GM18868 (cell line): ENCODE results near the gene BLOC1S1.
A peak's percentile ranks its signal among the peaks of the same experiment; 100 is the strongest.

ENCODE experiments used
- ATAC-seq: cut with Tn5 transposase; IDR thresholded peaks from one replicate; pipeline ENCODE4 v1.9.1; 2021; ENCODE audit warnings: mild to moderate bottlenecking, moderate library complexity; ENCODE audit not compliant: unreplicated experiment

BLOC1S1 gene

DNA sequence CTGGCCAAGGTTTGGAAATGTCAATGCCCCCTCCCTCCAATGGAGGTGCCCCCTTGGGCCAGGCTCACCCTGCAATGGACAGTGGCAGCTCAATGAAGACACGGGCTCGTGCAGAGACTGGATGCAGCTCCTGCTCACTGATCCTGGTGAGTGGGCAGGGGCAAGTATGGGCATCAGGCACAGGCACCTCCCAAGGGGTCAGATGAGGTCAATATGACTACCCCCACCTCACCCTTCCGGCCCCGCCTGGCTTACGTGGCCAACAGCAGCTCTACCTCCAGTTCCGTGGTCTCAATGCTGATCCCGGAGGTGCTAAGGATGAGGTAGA, 21.7 kb upstream of the BLOC1S1 start:
- ATAC-seq: no peak

DNA sequence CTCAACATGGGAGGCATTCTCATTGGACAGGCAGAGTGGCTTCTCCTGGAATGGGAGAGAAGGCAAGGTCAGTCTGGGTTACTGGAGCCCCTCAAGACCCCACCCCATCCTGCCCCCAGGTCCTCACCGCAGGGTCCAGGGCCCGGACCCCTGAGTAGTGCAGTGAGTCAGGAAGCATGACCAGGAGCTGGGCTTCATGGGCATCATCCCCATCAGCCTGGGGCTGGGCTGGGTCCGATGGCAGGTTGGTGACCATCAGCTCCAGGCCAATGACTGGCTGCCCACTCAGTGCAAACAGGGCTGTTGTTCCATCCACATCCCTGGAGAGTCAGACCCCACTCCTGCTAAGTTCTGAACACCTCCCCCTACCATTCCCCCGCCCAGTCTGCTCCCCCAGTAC, 21.2 kb upstream of the BLOC1S1 start:
- no peak for ATAC-seq

DNA sequence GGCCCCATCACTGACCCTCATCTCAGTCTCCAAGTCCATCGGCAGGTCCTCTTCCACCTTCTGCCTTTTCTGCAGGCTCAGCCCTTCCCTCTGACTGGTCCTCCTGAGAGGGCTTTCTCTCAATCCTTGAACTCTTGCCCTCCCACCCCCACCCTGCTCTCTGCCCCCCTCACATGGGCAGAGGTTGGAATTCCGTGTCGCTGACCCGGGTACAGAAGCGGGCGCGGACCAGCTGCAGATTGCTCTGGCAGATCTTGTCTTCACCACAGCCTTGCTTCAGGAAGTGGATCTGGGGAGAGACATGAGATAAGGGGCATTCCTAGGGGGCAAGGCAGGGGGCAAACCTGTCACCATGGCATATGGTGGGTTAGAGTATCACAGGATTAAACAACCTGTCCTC, 20.5 kb upstream of the BLOC1S1 start:
- no peak for ATAC-seq

DNA sequence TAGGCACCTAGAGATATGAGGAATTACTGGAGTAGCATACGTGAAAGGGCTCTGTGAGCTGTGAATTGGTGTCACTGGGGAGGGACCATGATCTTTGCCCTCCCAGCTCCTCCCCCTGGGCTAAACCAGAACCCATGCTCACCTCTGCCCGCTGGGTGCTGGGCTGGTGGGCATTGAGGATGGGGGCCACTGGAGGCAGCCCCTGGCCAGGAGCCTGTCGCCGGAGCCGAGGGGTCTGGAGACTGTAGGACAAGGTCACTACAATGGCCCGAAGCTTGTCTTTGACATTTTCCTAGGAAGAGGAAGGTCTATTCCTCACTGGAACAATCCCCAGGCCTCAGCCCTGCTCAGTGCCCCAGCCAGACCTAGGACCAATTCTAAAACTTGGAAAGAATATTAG, 19.7 kb upstream of the BLOC1S1 start:
- no peak for ATAC-seq

DNA sequence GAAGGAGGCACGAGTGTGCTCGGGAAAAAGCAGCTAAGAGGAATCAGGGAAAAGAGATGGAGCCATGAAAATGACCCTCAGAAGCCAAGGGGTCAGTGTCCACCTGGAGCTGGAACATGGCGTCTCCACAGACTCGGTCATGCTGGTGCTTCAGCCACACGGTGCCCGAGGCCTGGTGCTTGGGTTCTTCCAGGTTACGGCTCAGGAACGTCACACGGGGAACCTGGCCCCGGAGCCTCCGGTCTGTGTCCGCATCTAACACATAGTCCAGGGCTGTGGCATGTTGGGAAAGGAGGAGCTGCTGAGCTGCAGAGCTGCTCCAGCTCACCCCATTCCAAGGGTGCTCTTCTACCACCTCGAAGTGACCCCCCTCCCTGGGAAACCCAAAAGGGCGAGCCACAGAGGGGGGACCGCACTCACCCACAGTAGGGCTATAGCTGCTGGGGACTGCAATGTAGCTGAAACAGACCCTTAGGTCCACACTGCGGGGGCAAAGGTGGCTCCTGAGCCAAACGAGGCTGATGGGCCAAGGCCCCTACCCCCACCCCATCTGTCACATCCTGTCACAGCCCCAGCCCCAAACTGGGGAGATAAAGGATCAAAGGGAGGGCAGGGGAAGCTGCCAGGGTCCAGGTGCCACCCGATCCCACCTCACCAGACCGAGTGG, 18.9 kb upstream of the BLOC1S1 start:
- no peak for ATAC-seq

DNA sequence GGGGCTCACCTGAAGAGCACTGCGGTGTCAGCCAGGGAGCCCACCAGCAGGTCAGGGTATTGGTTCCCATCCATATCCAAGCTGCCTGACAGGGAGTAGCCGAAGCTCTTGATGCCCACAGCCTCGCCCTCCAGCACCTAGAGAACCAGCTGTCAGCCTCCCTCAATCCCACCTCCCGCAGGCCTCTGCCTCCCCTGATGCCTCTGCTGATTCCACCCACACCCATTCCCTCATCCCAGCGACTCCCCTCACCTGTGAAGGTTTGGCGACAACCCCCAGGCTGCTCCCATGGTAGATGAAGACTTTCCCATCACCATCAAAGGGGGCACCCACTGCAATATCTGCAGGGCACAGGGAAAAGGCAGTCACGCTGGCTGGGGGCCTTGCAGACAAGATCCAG, 18.2 kb upstream of the BLOC1S1 start:
- no peak for ATAC-seq

DNA sequence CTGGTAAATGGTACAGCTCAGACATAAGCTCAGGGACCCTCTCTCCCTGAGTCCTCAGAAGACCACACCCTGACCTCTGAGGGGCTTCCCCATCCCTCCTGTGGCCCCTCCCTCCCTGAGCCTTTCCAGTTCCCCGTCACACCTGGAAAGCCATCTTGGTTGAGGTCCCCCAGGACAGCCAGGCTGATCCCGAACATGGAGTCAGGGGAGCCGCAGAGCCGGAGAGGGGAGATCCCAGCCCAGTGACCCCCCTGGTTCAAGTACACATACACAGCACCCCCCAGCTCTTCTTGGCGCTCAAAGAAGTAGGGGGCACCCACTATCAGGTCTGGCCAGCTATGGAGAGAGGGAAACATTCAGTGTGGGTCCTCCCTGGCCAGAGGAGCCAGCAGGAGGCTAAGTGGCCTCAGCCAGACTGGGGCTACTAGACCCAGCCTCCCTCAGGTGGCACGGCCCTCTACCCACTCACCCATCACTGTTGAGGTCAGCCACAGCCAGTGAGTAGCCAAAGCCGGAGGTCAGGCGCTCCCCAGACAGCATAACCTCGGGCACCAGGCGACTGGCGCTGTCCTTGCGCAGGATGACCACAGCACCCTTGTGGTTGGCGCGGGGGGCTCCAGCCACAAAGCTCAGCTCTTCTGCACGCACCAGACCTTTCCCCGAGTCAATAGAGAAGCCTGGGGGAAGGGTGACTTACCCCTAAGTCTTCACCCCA, 17.4 kb upstream of the BLOC1S1 start:
- ATAC-seq: no peak

DNA sequence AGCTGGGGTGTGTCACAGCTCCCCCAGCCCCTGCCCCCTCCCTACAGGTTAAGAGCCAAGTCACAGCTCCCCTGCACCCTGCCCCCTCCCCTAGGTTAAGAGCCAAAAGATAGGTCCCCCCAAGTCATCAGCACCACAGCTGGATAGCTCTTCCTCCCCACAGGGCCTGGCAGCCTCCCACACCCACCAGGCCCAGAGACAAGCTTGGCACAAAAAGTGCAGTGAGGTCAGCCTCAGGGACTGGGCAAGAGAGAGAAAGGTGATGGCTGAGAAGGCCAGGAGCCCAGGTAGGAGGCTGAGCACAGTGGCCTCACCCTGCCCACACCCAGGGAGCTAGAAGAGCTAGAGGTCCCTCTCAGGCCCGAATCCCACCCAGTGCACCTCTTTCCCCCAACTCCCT, 16.9 kb upstream of the BLOC1S1 start:
- ATAC-seq: no peak

DNA sequence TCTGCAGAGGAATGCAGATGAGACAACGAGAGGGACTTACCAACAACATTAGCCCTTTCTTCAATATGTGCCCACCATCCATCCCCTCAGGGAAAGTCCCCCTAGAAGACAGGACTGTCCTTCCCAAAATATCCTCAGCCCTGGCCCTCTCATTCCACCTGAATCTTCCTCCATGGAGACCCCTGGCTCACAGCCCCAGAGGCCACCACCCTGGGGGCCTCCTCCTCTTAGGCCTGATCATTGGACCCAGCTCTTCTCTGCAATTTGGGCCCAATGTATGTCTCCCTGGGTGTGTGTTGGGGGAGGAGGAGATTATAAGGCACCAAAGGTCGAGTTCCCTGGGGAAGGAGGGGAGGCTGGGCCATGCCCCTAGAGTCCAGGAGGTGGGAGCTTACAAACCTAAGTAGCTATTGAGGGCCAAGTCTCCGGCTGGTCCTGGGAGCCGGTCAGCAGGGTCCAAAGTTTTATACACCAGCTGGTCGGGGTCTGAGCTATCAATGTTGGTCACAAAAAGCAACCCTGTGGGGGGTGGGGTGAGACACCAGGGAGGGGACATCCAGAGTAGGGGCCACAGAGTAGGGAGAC, 16.3 kb upstream of the BLOC1S1 start:
- no peak for ATAC-seq

DNA sequence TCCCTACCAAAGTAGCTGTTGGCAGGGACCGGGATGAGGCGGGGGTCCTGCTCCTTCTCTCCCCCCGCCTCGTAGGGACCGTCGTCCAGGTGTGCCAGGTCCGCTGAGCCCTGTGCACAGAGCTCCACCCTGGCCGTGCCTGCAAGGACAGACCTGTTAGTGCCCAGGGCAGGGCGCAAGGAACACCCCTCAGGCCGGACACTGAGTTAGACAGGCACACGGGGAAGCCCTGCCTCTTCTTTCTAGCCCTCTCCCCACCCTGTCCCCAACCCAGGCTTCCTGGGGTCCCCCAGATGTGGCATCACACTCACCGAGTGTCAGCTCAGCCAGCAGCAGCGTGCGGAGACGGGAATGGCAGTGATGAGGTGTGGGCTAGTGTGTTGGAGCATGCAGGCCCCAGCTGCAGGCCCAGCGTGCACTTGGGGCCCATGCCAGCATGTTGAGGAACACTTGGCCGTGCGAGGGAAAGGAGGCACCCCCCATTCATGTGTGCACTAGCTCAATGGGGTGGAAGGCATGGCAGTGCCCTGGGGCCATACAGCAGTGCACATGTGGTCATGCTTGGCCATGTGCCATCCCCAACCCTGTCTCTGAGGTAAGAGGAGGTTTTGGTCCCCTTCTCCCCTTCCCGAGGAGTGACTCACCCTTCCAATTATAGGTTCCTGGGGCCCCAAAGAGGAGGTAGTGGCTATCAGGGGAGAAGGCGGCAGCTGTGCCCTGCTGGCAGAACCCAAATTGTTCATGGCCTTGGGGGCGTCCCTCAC, 15.4 kb upstream of the BLOC1S1 start:
- ATAC-seq: no peak

DNA sequence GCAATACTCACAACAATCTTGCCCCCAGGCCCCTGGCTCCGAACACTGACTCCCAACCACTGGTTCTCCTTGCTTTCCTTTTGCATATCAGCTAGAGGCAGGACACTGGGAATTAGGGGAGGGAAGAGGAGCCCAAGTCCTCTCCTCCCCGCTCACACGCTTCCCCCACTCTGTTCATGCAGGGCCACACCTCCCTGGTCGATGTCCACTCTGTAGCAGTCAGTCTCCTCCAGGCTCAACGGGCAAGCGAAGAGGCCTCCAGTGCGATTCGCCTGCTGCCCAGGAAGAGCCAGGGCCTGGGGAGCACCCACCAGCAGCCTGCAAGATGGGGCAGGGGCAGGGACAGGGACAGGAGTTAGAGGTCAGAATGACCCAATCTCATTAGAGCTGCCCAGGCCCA, 13.0 kb upstream of the BLOC1S1 start:
- ATAC-seq: no peak

DNA sequence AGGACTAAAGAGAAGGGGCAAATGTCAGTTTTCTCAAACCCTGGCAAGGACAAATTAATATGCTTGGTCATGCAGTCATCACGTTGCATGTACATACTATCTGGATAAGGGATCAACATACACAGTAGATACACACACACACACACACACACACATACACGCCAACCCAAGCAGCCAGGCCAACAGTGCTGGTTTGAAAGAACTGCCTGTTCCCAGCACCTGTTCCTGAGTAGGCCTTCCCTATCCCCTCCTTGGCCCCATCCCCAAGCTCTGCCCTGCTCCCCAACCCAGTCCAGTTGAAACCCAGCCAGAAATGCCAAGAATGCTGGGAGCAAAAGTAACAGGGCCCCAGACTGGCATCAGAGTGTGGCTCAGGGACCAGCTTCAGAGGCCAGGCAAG, 12.6 kb upstream of the BLOC1S1 start:
- no peak for ATAC-seq

DNA sequence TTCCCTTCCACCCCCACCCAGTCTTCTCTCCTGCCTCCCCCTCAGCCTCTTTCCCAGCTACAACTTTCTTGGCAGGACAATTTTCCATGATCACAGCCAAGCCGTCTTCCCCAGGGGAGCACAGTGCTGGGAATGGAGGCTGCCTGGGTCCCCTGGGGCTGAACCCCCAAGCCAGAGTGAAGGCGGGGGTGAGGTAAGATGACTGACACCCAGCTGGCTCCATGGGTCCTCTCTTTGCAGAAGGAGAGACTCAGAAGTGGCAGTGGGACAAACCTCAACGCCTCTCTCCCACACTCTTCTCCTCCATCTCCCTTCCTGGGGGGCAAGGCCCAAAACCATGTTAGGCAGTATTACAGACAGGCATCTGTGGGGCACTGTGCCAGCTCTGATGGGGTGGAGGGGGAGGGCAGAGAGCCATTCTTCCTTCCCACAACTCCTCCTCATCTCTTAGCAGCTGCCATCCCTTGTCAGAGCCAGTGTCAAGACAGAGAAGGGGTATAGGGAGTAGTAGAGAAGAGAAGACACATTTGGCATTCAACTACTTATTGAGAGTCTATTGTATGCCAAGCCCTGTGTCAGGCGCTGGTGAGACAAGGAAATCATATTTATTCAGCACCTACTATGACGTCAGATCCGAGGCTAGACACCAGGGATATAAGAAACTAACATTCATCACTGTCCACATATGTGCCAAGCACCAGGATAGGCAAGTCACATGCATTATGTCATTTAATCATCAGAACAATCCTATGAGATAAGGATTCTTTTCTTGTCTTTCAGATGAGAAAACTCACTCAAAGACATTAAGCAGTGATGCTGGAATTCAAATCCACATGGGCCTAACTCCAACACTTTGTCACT, 11.7 kb upstream of the BLOC1S1 start:
- no peak for ATAC-seq

DNA sequence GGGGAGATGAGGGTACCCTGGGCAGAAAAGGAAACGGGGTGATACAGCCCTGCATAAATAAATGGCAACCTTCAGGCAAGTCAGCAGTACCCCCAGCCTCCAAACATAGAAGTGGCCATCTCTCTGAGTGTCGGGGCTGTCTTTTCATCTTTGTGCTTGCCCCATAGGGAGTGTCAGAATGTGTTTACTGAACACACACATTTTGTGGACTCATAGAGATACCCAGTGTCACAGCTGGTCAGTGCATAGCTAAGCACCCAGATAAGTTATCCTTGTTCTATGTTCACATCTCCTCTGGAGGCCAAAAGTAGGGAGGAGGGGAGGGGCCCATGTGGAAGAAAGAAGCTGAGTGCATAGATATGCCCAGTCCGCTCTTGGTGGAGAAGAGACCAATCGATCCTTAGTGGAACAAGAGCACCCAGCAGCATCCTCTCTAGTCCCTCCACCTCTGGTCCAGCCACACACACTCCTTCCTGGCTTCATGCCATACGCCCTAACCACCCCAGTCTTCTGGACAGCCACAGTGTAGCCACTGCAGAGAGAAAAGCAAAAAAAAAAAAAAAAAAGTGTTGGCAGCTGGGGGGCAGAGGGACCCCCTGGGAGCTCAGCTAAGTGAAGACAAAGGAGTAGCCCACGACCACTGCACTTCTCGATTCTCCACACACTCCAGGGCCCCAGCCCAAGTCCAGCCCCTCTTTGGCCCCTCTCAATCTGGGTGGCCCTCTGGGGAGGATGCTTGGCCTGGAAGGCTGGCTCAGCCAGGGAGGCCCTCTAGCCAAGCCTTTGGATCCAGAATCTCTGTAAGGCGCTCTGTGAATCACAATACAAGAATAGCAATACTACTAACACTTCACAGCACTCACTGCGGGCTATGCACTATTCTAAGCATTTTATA, 10.8 kb upstream of the BLOC1S1 start:
- no peak for ATAC-seq

DNA sequence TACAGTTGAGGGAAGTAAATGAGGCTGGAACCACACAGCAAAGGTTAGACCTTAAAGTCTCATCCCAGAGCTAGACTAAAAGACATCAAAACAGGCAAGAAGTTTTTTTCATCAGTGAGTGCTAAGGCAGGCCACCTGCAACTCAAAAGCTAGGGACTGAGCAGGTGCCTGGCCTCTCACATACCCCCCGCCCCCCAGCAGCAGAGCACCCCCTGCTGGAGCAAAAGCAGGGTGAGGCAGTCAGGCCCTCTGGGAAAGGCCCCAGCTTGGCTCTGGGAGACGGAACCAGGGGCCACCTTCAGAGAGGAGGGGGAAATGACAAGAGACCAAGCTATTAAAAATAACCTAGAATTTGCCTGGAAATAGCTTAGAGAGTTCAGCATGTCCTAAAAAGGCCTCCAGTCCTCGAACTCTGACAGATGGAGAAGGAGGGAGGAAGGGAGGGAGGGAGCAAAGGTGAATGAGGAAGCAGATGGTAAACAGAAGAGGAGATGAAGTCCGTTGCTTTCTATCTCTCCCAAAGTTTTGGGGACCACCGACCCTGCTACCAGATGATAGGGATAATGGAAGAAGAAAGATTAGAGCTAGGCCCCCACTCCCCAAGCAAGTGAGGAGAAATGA, 10.0 kb upstream of the BLOC1S1 start:
- ATAC-seq: no peak

DNA sequence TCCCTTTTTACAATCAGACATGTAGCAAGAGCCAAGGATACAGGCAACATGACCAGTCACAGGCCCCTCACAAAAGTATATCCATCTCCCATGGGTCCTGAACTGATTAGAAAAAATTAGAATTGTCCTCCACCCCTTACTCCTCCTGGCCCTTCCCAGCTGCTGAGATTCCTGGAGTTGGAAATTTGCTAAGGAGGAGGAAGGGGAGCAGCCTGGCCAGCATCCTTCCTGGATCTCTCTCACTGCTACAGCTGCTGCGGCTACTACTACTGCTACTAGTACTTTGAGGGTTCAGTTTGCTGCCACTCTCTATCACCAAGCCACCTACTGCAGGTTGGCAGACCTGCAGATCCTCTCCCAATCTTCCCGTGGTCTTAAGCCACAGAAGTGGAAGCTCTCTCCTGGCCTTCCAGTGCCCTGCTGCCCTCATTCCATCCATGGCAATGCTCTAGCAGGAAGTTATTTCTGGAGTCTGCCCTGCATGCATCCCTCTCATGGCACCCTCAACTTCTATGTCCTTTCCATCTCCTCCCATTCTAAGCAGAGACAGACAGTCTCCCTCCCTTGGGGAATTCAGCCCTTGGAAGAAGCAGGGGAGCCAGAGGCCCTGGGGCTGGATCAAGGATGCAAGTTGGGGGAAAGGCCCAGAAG, 9.2 kb upstream of the BLOC1S1 start:
- no peak for ATAC-seq

DNA sequence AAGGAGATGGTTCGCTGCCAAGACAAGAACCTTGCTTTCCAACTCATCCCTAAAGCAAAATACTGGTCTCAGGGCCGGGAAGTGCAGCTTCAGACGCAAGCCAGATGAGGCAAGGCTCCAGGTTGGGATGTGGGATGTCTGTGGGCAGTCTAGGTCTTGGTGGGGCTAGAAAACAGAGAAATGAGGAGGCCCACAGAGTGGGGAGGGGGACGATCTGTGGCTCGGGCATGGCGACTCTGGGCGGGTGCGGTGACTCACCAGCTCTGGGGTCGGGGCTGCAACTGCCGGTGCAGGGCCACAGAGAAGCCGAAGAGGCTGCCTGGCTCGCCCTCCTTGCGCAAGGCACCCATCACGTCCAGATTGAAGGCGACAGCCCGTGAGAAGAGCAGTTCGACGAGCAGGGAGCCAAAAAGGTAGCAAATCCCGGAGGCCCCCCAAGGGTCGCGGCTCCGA, 8.6 kb upstream of the BLOC1S1 start:
- no peak for ATAC-seq

DNA sequence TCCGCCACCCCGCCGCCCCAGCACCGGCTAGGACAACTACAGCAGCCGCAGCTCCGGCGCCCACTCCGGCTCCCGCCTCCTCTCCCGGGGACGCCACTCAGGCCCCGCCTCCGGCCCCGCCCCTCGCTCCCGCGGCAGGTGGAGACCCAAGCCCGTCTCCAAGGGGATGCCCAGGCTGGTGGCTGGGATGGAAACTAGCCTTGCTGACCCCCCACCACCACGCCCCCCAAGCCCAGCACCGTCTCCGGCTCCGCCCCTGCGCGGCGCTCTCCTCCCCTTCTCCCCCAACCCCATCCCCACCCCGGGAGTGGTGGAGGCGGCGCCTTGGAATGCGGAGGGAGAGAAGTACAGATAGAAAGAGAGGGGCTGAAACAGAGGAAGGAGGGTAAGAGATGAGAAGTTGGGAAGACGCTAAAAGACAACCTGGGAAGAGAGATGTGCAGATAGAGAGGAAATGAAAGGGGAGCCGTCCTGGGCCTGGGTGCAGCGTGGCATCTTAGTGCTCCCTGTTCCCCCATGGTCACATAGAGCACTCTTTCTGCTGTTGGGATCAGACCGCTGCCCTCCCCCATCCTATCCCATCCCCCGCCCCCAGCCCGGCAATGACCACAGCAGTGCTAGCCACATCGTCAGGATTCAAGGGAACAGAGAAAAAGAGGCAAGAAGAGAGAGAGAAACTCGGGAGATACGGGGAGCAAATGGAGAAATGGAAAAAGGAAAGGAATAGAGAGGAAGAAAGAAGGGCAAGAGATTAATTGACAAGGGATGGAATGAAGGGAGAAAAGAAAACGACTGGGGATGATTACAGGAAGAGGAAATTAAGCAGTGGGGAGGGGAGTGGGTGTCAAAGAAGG, 7.8 kb upstream of the BLOC1S1 start, which contains the start of gene ITGA7:
Gene ITGA7 (minus strand): TSS at position 64 of the 854 bp plus-strand sequence. CDS start 222 bp downstream, outside the sequence.
- ATAC-seq: peak; percentile 61
